ENCODE results near the gene SH2B3.

SH2B3 gene

DNA sequence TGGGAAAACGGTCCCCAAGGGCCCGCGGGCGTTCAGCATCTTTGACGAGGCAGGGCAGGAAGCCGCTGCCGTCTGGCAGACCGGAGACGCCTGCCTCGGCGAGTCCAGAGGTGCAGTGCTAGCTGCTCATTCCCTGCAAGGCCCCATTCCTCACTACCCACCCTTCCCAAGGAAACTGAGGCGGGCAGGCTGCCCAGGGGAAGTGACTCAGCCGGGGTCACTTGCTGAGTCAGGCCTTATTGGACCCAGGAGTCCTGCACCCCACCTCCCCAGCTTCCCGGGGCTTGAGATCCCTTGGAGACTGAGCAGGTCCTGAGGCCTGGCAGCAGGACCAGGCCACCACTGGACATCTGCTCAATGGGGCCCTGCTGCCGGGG lies 3.7 kb downstream of the SH2B3 start:
- no peak for DNase-seq (ENCODE audit: low spot score)

DNA sequence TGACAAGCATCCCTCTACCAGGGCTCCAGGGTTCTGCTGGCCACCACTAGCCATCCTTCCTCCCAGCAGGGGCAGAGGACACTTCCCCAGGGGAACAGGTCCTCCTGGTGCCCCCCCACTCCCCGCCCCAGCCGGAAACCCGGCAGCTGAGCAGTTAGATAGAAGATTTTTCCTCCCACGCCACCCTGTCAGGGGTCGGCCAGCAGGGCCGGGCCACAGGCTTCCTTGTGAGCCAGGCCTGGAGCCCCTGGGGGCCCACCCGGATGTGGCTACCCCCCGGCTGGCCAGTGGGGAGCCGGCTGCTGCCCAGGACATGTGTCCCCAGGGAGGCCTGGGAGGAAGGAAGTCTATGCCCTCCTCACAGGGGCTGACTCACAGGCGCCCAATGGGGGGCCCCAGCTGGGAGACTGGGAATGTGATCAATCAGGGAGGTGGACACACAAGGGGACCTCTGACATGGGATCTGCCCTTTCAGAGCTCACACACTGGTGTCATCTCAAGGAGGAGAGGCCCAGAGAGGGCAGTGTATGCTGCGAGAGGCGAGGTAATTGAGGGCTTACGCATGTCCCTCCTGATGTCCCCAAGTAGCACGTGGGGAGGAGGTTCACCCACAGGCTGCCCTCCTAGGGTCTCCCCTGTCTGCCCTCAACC lies 4.2 kb downstream of the SH2B3 start:
- DNase-seq (ENCODE audit: low spot score), result peak; percentile 80

DNA sequence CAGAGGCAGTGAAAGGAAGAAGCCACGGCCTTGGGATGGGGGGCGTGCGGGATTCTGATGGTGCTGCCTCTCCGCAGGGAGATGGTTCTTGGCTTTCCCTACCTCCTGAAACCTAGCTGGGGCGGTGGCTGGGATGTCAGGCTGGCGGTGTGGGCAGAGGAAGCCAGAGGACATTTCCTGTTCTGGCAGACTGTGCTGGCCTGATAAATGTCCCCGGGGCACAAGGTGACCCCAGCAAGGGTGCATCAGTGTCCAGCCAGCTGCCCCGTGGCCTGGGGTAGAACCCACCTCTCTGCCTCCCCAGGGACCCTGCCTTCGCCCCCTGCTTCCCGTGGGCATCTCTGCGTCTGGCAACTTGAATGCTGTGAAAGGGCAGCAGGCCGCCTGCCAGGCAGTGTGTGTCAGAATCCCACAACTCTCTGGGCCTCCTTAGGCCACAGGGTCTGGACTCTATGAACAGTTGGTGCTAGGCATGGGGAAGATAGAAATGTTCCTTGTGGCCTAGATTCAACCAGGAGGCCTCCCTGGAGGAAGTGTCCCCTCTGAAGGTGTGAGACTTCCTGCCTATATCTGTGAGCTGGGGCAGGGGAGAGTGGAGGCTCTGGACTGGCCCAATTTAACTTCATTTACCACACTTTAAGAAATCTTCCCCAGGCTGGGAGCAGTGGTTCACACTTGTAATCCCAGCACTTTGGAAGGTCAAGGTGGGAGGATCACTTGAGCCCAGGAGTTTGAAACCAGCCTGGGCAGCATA lies 4.9 kb downstream of the SH2B3 start:
- no peak for DNase-seq (ENCODE audit: low spot score)

DNA sequence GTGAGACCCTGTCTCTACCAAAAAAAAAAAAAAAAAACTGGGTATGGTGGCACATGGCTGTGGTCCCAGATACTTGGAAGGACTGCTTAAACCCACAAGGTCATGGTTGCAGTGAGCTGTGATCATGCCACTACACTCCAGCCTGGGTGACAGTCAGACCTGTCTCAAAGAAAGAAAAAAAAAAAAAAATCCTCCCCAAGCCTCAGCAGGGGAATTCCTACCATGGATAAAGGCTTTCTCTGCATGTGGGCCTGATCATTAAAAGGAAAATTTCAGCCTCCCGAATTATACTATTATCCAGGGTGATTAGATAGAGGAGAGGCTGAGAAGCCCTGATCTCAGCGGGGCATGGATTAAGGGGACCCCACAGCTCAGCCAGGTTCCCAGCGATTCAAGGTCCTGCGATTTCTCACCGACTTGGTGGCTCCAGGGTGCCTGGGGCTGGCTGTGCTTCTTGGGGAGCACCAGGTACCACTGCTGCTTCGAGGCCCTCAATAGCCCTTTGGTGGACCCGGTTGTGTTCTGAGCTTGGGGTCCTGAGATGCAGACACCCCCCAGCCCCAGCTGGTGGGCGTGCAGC lies 5.6 kb downstream of the SH2B3 start:
- no peak for DNase-seq (ENCODE audit: low spot score)

DNA sequence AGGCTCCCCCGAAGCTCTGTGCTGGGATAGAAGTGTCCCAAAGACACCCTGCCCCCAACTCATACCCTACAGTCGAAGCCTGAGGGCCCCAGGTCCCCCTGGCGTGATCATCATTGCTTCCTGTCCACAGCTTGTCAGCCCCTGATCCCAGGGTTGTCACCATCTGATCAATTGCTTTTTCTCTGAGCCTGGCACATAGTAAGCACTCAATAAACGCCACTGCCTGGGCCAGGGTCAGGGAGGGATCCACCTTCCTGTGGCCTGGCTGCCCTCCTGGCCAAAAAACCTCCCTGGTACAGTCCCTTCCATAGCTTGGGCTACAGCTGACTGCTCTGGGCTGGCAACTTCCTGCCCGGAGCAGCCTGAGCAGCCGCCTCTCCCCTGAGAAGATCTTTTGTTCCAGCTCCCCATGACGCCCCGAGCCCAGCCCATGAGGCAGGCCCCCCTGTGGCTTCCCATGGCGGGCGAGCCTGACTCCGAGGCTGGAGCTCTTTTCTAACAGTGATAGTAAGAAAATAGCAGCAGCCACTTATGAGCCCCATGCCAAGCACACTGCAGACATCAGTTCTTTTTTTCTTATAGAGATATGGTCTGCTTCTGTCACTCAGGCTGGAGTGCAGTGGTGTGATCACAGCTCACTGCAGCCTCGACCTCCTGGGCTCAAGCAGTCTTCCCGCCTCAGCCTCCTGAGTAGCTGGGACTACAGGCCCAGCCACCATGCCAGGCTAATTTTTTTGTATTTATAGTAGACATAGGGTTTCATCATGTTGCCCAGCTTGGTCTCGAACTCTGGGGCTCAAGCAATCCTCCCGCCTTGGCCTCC lies 6.5 kb downstream of the SH2B3 start:
- no peak for DNase-seq (ENCODE audit: low spot score)

DNA sequence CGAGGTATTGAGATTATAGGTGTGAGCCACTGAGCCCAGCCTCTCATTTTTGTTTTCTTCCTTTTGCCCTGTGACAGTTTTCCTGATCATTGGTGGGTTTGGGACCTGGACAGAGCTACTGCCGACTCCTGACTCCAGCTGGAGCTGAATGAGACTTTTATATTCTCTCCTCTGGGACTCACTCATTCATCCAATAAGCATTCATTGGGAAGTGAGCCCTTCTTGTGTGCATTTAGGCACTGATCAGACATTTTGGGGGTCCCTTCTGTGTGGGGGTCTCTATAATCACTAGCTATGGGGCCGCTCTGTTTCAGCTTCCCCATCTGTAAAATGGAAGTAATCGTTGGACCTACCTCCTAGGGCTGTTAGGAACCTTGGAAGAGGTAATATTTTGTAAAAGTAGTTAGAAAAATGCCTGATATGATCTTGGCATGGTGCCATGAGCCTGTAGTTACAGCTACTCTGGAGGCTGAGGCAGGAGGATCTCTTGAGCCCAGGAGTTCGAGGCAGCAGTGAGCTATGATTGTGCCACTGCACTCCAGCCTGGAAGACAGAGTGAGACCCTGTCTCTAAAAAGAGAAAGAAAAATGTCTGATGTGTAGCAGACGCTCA lies 7.2 kb downstream of the SH2B3 start:
- no peak for DNase-seq (ENCODE audit: low spot score)

DNA sequence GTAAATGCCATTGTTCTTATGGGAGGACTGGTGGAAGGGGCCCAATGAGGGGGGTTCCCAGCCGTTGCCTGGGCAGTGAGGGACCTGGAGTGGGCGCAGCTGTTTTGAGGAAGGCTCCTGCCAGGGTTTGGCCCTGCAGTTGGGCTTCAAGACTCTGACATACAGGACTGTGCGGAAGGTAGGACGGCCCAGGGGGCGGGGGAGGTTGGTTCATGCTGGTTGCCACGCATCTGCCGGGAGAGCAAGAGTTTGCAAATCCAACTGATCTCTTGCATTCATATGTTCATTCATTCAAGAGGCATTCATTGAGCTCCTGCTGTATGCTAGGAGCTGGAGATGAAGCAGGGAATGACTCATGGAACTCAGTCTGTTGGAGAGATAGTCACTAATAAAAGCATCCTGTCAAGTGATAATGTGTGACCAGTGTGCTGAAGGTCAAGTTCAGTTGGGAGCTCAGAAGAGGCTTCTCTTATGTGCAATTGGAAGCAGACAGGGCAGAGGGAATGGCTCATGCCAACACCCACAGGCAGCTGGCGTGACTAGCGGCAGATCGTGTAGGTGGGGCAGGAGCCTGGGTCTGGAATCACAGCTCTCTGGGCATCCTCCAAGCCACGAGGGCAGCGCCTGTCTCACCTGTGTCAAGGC lies 7.8 kb downstream of the SH2B3 start:
- peak; percentile 57 for DNase-seq (ENCODE audit: low spot score)

DNA sequence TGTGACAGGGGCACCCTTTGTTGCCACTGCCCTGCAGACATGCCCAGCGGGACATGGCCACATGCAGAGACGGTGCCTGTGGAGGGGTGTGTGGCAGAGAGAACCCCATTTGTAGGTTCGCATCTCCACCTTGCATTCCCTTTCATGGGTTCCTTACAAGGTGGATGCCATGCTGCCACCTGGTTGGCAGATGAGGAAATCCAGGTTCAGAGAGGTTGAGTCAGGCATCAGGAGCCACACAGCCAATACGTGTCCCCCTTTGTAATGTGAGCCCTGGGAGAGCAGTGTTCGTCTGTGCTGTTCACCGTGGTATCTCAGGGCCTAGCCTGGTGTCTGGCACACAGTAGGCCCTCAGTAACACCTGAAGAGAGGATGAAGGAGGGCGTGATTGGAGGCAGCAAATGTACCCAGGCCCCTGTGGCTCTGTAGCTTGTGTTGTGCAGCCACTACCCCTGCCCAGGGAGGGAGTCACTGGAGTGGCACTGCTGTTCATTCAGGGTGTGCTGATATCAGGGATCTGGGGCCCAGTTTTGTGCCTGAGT lies 9.1 kb downstream of the SH2B3 start:
- no peak for DNase-seq (ENCODE audit: low spot score)

DNA sequence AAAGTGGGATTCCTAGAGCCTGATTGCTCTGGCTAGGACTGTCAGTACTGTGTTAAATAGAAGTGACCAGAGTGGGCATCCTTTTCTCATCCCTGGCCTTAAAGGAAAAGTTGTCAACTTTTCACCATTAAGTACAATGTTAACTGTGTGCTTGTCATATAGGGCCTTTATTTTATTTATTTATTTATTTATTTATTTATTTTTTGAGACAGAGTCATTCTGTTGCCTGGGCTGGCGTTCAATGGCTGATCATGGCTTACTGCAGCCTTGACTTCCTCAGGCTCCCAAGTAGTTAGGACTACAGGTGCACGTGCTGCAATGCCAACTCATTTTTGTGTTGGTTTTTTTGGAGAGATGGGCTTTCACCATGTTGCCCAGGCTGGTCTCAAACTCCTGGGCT lies 11.6 kb downstream of the SH2B3 start:
- no peak for DNase-seq (ENCODE audit: low spot score)

DNA sequence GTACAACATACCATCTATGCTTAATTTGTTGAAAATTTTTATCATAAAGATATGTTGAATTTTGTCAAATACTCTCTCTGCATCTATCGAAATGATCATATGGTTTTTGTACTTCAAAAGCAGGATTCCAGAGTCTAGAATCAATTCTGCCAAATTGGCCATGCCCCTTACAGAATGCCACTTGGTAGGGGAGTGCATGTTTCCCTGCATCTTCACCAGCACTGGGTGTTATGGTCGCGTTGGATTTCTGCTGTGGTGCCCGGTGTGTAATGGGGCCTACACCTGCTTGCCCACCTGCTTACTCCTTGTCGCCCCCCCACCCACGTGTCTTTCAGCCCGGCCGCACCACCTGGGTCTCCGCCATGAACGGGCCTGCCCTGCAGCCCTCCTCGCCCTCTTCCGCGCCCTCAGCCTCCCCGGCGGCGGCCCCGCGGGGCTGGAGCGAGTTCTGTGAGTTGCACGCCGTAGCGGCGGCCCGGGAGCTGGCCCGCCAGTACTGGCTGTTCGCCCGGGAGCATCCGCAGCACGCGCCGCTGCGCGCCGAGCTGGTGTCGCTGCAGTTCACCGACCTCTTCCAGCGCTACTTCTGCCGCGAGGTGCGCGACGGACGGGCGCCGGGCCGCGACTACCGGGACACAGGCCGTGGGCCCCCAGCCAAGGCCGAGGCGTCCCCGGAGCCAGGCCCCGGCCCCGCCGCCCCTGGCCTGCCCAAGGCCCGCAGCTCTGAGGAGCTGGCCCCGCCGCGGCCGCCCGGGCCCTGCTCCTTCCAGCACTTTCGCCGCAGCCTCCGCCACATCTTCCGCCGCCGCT lies 12.3 kb downstream of the SH2B3 start:
- no peak for DNase-seq (ENCODE audit: low spot score)

DNA sequence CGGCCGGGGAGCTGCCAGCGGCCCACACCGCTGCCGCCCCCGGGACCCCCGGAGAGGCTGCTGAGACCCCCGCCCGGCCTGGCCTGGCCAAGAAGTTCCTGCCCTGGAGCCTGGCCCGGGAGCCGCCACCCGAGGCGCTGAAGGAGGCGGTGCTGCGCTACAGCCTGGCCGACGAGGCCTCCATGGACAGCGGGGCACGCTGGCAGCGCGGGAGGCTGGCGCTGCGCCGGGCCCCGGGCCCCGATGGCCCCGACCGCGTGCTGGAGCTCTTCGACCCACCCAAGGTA lies 12.8 kb downstream of the SH2B3 start:
- no peak for DNase-seq (ENCODE audit: low spot score)

DNA sequence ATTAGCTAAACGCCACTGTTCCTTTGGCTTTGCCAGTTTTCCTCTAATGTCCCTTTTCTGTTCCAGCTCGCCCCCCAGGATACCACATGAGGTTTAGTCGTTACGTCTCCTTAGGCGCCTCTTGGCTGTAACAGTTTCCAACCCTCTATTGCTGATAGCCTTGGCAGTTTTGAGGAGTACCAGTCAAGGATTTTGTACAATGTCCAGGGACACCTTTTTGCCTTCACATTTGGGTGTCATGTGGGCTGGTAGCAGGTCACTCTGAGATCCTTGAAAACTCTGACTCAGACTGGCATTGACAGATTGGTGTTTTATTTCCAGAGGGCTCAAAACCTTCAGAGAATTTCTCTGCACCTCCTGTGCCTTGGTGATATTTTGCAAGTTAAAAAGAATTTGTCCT lies 14.1 kb downstream of the SH2B3 start:
- DNase-seq (ENCODE audit: low spot score), result no peak

DNA sequence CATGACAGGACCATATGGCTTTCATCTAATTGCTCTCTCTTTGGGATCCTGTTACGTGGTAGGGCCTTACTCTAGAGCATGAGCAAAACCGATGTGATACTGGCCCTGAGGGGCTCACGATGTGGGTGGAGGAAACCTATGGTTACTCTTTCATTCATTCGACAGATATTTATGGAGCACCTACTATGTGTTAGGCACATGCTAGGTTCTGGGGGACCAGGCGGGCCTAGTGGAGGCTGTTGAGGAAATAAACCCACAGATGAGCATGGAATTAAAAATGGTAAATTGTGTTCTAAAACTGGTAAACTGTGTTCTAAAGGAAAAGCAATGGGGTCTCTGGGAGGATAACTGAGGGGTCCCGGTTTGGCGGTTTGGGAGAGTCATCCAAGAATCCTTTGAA lies 14.8 kb downstream of the SH2B3 start:
- no peak for DNase-seq (ENCODE audit: low spot score)

DNA sequence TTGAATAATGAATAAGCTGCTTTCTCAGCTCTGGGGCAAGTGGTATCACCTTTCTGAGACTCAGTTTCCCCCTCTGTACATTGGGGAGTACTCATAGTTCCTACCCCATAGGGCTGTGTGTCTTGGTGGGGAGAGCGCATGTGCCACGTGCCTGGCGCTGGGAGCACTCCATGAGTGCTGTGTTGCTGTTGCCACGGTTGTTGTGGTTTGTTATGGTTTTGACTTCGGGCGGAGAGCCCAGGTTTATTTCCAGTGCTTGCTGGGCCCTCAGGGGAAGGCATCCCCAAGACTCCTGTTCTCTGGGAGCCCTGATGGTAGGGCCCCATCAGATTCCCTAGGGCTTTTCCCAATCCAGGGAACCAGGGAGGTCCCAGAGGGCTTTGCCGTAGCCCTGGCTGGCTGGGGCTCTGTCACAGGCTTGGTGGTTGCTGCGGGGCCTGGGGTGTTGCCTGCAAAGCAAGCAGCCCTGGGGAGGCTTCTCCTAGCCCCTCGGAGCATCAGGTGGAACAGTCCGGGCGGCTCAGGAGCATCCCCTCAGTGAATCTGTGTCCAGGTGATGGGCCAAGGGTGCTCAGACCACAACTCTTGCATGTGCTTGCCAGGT lies 18.6 kb downstream of the SH2B3 start:
- DNase-seq (ENCODE audit: low spot score), result no peak

DNA sequence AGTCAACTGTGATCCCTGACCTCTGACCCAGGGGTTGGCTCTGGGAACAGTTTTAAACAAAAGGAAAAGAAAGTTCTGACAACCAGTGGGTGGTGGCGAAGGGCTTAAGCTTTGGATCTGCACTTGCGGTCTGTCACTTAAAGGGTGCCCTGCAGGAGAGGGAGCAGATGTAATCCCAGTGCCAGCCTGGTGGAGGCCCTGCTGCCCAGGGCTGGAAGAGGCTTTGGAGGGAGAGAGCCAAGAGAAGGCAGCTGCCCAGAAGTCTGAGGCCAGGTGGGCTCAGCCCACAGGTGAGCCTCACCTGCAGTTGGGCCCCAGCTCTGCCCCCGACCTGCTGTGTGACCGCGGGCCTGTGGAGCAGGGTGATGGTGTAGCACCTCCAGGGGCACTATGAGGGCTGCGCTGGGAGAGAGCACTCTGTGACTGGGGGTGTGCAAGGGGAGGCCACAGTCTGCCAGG lies 19.1 kb downstream of the SH2B3 start:
- no peak for DNase-seq (ENCODE audit: low spot score)

DNA sequence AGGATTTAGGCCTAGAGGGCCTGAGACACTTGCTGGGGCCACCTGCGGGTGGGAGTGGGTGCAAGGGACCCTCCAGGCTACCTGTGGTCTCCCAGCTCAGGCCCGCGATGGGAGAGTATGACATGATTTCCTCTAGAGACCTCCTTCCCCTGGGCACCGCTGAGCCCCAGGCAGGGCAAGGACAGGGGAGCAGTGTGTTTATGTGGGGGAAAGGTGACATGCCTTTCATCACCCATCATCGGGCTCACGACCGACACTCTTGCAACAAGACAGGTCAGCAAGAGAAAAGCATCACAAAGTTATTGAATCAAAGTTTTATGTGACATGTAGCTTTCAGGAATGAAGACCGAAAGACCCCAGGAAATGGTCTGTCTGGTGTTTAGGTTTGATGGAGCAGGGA lies 19.9 kb downstream of the SH2B3 start:
- no peak for DNase-seq (ENCODE audit: low spot score)

DNA sequence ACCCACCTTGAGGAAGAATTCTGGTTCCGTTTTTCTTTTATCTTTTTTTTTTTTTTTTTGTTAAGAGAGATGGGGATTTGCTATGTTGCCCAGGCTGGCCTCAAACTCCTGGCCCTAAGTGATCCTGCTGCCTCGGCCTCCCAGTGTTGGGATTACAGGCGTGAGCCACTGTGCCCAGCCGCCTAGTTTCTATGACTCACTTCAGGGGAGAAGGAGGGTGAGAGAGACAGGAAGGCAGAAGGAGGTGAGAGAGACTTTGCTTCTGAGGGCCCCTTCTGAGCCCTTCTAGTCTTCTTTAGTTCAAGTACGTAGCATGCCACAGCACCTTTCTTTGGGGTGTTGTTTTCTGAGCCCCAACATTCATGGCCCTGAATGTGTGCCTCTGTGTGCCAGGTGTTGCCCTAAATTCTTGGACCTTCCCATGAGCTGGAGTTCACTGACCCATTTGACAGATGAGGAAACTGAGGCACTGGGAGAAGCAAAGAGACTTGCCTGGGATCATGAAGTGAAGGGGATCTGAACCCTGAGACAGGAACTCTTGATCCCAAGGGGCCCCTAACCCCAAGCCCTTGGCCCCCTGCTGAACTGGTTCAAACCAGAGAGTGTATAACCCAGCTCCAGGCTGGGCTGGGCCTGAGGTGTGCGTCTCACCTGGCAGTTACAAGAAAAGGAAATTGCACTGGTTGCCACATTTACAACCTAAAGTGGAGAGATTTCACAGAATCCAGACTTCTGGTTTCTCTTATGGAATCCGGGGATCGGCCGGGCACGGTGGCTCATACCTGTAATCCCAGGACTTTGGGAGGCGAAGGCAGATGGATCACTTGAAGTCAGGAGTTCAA lies 20.8 kb downstream of the SH2B3 start:
- DNase-seq (ENCODE audit: low spot score), result no peak

DNA sequence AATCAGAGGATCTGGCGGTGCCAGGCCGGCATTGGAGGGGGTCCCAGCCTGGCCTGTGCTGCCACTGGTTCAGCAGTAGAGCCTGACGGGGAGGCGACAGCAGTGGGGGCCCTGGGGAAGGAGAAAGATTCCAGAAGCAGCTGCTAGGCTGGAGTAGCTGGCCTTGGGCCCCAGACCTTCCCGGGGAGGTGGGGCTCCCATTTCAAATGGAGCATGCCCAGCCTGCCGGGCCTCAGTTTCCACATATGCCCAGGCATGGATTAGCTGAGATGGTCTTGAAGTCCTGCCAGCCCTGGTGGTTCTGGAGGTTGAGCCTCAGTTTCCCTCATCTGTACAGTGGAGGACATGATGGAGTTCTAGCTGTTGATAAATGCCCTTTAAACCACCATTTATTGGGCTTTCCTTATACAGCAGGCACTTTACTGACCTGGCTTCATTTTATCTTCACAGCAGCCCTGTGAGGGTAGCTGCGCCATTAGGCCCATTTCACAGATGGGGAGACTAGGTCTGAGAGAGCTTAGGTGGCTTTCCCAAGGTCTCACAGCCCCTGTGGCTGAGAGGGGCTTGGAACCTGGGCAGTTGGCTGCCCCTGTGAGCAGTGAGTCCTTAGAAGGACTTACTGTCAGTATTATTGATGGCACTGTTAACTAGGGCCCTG lies 21.8 kb downstream of the SH2B3 start:
- DNase-seq (ENCODE audit: low spot score), result no peak
